NCI-H82 treated with DMSO at 0.1 percent for 48 hours (cell line): ENCODE data around the gene NPIPA7.
"Not testable (repeated sequence)": the region's sequence is repeated elsewhere in the genome, so short reads cannot be mapped to it uniquely, and the experiment has no call there.

ENCODE experiments used
- DNase-seq: peaks from one replicate; lab custom pipeline; 2025; ENCODE audit not compliant: unreplicated experiment; lab: John Stamatoyannopoulos, UW

The NPIPA7 gene

DNA sequence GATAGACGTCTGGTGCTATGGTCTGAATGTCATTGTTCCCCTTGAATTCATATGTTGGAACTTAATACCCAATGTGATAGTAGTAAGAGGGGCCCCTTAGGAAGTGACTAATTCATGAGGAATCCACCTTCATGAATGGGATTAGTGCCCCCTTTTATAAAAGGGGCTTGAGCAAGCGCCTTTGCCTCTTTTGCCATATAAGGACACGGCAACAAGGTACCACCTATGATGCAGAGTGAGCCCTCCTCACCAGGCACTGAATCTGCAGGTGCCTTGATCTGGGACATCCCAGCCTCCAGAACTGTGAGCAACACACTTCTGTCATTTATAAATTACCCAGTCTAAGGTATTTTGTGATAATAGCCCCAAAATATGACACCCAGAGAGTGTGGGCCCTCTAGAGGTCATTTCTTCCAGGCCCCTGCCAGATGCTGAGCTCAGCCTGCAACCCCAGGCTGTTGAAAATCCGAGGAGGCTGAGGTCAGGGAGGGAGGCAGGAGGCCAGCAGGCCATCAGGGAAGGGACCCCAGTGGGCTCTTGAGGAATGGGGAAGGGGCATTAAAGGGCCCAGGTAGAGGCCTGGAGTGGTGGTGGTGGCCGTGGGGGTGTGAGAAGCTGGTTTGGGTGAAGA, 39.1 kb downstream of the NPIPA7 start:
- not testable (repeated sequence) for DNase-seq

DNA sequence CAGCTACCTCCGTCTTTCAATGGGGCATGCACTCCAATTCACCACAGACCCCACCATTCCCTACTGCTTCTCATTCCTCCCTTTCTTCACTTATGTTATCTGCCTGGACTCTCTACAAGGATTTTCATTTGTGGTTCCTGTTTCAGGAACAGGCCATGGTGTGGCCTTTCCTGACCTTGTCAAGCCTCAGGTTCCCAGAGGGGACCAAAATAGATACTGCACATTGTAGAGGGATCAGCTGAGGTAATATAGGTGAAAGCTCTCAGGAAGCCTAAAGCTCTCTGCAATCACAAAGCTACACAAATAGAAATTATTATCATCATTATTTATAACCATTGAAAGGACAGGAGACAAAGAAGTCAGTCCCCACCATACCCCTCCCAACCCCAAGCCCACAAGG, 41.6 kb downstream of the NPIPA7 start:
- DNase-seq: not testable (repeated sequence)

- not testable (repeated sequence) for DNase-seq
These were observed 46.2 kb downstream of the NPIPA7 start for GRCh38 chr16:16425146-16425545.

GRCh38 chr16:16431135-16431534, 52.2 kb downstream of the NPIPA7 start:
- not testable (repeated sequence) for DNase-seq

DNA sequence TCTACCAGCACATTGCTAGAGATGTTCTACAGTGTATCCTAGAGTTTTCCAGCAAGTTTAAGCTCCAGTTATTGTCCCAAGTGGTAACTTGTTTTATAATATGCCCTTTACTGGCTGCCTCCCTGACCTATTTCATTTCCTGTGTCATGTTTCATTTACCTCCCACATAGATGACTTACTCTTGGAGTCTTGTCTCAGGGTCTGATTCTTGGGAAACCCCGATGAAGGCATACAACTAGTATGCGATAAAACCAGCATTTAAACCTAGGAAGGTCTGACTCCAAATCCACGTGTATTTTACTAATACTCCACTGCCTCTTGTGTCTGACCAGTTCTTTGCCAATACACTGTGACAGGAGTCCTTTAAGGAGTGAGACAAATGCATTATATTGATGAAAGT, 55.8 kb downstream of the NPIPA7 start:
- not testable (repeated sequence) for DNase-seq

DNA sequence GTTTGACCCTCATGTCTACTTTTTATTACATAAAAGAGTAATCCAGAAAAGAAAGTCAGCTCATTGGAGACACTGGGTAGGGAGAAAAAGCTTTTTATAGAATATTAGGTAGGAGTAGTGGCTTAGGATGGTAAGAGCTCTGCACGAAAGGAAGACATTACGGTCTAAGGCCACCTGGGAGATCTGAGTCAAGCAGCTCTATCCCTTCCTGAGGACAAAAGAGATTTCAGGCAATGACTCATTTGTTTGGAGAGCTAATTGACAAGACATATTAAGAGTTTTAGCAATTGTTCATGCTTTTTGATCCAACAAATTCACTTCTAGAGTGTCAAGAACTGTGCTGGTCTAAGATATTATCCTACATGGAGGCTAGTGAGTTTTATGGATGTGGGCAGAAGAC, 62.5 kb downstream of the NPIPA7 start:
- not testable (repeated sequence) for DNase-seq
